ENCODE measurements around the gene FSTL1.

Gene FSTL1

DNA sequence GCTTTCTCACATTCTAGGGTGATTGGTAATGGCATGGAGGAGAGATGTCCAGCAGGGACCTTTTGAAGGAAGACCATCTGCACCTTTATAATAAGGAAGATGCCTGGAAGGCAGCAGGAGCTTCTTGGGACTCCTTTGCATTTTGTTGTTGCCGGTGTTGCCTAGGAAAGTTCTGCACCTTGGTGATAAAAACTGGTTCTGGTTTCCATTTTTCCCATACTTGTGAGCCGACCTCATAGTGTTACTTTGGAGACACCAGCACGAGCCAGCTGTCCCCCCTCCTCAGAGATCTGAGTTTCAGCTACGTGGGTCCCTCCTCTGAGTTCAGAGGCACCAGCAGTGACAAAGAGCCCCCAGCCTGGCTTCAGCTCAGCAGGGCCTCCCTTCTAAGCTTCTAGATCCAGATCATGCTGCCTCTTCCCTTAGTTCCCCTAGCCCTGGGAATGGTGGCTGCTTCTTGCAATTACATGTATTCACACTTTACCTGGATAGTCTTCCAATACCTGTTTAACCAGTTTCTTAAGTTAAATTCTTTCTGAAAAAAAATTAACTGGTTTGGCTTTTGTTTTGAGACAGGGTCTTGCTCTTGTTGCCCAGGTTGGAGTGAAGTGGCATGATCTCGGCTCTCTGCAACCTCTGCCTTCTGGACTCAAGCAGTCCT, 18.0 kb upstream of the FSTL1 start:
- no peak for DNase-seq (ENCODE audit: low read depth in 2 of 2)

DNA sequence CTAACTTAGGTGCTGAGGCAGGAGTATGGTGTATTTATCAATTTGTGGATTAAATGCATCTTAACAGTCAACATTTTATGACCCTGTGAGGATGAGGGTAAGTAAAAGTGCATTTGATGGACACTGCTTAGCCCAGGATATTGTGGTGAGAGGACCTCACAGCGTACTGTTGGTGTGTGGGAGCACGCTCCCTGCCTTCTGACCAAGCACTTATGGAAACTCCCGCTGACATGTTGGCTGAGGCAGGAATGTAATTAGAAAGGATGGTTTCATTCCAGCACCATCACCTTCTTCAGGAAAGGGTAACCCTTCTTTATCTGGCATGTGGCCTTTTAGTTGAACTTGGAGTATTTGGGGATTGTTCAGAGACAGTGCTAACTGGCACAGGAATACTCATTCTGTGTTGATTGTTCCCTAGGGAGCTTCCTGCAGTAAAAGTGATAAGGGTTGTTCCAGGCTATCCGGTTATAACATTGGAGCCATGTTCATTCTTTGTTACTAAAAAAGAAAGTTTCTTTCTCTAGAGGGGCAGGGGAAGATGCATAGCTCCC, 11.7 kb upstream of the FSTL1 start:
- no peak for DNase-seq (ENCODE audit: low read depth in 2 of 2)

DNA sequence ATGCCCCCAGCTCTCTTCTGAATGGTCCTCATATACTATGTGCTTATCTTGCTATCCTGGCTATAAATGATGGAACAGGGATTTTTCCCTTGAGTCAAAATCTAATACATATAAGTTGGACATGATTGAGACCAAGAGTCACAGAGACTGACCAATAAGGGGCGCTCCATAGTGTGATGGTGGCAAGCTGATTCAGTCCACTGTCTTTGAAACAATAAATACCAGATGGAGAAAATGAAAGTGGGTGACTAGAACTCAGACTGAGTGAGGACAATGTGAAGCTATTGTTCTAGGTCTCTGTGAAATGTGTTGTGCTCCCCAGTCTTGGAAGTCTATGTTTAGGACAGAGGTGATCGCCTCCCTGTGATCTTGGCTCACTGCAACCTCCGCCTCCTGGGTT, 10.6 kb upstream of the FSTL1 start:
- no peak for DNase-seq (ENCODE audit: low read depth in 2 of 2)

DNA sequence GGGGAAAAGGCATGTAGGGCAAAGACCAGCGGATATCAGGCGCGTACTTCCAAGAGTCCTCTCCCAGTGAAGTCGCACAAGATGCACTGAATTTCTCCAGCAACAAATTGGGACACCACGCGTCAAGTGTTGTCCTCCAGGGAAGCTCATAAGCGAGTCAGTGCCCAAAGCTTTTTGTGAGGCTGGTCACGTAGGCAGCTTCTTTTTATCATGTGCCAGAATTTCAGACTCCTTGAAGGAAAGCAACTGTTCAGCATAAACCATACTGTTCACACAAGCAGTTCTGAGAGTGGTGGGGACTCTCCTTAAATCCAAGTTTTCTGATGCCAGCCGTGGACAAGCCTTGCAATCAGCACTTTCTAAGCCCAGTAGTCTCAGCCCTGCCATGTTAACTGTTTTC, 10.1 kb upstream of the FSTL1 start:
- no peak for DNase-seq (ENCODE audit: low read depth in 2 of 2)

DNA sequence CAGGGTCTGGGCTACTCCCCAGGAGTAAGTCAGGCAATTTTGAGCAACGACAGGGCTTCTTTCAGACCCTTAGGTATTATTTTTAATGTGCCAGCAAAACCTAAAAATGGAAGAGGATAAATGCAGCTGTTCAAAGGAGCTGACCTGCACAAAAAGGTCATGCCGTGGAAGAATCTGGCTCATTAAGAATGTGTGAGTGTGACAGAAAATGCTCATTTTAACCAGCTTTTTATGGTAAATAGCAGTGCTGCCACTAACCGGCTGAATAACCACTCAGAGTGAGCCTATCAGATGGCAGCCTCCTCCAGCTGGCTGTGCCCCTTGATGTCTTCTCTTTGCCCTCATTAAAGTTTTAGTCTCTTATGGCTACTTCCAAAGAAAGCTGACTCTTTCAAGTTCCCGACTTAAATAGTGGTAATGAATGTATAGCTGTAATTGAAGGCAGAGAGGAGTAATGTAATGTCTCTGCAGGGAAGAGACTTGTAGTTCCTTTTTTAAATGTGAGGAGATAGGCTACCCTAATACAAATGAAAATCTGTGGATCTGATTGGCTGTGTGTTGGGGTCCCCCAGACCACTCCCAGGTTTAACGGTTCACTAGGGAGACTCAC, 9.5 kb upstream of the FSTL1 start:
- no peak for DNase-seq (ENCODE audit: low read depth in 2 of 2)

DNA sequence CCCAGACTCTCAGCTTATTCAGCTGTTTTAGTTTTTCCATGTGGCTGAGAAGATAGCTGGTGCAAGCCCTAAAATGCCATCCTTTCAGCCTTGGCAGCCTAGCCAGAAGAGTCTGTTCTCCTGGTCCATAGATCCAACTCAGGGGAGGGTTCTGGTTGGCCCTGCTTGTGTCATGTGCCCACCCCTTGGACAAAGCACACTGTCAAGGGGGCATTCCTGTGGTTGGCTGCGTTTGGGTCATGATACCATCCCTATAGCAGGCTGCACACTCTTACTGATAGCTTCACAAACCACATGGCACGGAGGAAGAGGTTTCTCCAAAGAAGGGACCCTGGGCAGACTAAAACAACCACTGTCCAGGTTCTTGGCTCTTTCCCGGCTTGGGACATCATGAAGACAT, 8.4 kb upstream of the FSTL1 start:
- DNase-seq (ENCODE audit: low read depth in 2 of 2) = no peak

DNA sequence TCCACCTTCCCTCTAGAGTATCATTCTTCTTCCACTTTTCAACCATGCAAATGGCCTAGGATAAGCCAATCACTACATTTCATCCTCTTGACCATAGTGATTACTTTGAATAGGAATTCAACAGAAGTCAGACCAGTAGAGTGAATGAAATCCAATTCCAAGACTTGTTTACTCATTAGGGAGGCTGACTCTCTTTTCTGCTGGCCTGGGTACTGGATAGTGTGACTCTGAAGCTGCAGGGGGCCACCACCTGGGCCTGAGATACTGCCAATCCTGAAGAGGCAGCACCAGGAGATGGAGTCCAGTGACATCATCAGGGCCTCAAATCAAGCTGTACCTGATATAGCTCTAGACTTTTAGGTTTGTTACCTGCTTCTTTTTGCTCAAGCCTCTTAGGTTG, 7.0 kb upstream of the FSTL1 start:
- no peak for DNase-seq (ENCODE audit: low read depth in 2 of 2)

DNA sequence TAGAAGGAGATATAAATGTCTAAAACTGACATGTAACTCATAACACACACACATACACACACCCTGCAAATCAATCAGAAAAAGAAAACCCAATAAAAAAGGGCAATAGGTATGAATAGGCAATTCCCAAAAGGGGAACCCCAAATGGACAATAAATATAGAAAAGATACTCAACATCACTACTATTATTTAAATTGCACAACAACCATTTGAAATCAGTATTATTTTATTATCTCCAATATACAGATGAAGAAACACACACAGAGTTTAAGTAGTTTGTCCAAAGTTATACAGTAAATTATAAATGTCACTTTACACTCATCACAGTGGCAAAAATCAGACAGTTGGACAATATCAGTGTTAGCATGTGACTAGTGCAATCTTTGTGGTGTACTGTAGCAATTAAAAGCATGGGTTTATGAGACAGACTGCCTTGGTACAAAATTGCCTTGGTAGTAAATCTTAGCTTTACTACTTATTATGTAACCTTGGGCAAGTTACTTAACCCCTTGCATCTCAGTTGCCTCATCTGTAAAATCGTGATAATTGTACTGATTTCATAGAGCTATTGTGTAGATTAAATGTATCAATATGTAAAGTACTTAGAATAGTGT, 3.4 kb upstream of the FSTL1 start:
- no peak for DNase-seq (ENCODE audit: low read depth in 2 of 2)

DNA sequence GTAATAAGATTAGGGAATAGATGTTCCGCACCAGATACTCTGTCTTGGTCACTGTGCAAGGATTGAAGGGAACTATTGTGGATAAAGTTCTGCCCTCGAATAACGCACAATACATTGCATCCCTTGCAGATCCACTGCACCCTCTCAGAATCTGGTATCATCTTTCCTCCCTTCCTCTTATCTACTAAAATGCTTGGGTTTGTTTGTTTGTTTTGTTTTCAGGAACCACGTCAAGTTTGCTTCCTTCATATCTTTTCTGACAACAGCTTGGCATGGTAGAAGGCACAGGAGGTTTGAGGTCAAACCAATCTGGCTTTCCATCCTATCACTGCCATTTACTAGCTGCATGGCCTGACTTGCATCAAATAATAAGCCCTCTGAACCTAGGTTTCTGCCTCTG, 2.0 kb upstream of the FSTL1 start:
- no peak for DNase-seq (ENCODE audit: low read depth in 2 of 2)

DNA sequence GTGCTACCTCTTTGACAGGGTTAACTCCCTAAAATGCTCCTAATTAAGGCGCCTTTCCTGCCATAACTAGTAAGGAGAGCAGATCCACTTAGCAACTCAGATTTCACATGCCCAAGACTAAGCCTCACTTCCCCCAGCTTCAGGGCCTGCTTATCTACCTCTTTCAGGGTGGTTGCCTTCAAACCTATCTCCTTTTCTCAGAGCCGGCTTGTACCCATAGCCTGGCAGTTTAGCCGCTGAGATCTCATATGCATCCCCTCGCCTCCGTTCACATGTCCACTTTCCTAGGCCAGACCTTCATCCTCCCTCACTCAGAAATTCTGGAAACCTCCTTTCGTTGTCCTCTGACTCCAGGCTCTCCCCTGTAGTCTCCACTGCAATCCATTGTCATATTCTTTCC, 1.0 kb upstream of the FSTL1 start:
- no peak for DNase-seq (ENCODE audit: low read depth in 2 of 2)

DNA sequence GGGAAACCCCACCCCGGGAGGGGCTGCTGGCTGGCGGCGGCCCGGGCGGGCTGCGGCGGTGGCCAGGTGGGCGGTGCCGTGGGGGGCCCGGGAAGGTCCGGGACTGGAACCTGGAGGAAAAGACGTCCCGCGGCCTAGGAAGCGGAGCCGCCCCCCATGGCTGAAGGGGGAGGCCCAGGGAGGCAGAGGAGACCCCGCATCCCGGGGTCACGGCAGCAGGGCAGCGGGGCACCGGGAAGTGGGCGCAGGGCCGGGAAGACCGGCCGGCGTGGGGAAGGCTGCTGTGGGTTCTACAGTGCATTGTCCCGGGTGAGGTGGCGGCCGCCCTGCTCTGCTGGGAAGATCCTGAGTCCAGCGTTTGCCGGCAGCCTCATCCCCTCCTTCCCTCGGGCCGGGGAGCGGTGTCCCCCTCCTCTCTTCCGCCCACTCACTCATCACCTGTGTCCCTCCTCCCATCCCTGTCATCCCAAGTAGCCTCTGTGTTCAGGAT, 525 bp upstream of the FSTL1 start:
- no peak for DNase-seq (ENCODE audit: low read depth in 2 of 2)

DNA sequence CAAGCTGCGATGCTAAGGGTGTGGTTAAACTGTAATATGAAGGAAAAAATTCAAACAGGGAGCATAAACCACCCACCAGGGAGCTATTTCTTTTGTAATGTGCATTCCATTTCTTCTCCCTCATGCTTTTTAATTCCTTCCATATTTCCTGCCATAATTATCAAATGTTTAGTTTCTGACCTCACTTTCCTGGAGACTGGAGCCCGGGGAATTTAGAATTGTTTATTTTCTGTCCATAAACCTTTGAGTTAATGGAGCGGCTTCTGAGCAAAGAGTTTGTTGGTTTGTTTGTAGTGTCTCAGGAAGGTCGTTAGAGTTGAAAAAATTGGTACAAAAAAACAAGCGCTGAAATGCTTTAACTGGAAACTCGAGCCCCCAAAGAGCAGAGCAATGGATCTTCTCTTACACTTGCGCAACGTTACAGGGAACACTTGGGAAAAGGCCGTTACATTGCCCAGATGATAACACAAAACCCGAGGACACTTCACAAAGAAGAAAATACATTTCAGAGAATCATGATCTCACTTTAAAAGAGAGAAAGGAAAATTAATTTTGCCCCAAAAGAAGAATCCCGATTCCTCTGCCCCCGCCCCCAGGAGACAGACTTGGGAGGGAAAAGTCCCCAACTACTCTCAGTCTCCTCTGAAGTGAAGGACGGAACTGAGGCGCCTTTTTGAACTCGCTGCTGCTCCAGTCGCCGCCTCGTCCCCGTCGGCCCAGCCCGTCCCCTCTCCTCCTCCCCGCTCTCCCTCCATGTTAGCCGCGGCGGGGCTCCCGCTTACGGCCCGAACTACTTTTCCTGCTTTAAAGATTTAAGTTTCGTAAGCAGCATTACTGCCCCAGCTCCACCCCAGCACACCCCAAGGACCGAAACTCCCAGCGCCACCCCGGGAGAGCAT, 842 bp downstream of the FSTL1 start:
- no peak for DNase-seq (ENCODE audit: low read depth in 2 of 2)

DNA sequence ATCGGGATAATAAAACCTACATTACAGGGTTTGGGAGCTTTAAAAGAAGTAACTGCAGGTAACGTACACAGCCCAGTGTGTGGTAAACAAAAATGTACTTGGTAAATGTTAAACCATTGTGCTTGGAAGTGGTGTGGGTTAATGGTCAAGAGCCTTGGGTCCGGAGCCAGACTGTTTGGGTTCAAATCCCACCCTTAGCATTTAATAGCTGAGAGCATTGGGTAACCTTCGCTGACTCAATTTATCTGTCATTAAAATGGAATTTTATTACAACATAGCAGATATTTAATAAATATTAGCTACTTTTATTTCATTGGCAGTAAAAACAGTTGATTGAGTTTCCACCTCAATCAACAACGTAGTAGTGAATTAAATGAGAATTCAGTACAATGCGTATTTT, 1.5 kb downstream of the FSTL1 start:
- DNase-seq (ENCODE audit: low read depth in 2 of 2) = no peak

DNA sequence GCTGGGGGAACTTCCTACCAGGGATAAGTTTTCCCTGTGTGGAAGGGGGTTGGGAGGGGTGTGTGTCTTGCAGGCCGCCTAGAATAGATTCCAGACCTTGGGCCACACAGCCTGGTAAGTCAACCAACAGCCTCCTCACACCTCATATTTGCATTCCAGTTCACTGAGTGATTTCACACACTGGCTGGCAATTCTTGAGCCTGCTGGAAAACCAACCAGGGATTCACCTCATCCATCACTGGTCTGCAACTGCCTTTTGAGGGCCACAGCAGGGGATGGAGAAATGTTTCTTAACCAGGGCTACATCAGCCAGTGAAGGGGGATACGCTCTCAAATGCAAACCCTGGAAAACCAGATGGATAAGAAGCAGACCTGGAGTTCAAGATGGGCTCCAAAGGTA, 2.0 kb downstream of the FSTL1 start:
- no peak for DNase-seq (ENCODE audit: low read depth in 2 of 2)

DNA sequence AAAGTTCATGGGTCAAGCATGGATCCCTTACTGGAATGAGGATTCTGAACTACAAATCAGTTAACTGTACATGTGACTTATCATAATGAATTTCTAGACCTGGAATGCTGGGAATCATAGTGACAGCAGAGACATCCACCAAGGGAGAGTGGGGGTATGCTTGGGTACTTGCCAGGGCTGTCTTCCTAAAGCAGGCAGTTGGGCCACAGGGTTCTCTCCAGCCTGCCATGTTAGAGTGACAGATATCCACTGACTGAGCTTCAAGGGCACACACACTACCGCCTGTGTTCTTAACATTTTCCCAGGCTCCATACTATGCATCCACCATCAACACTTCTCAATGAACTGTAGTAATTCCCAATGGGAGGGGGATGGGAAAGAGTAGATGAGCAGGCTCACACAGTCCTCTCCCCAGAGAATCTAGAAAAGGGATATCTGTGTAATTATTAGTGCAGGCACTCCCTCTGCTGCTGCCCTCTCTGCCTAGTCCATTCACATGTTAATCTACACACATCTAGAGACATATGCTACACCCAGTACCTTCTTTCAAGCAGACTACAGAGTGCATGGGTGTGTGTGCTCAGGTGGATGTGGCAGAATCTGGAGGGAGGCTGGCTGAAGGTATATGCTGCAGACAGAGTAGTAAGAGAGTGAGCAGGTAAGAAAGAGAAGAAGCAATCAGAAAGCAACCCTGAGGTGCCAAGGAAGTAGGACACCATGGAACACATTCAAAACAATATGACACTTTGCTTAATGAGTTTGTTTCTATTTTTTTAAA, 3.7 kb downstream of the FSTL1 start:
- DNase-seq (ENCODE audit: low read depth in 2 of 2) = no peak

DNA sequence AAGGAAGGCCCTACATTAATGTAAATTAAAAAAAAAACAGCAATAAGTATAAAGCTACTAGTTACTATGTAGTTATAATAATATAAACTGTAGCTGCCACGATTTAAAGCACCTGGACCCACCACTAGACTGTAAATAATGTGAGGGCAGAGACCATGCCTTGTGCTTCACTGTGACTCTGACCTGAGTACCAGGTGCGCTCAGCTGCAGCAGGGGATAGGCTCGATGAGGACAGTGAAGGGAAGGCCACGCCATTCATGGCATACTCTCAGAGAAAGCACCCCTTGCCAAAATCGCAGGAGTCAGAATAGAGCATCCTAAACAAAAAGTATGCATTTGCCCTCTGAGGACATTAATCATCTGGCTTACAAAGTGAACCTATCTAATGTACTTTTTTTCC, 5.1 kb downstream of the FSTL1 start:
- DNase-seq (ENCODE audit: low read depth in 2 of 2) = no peak

DNA sequence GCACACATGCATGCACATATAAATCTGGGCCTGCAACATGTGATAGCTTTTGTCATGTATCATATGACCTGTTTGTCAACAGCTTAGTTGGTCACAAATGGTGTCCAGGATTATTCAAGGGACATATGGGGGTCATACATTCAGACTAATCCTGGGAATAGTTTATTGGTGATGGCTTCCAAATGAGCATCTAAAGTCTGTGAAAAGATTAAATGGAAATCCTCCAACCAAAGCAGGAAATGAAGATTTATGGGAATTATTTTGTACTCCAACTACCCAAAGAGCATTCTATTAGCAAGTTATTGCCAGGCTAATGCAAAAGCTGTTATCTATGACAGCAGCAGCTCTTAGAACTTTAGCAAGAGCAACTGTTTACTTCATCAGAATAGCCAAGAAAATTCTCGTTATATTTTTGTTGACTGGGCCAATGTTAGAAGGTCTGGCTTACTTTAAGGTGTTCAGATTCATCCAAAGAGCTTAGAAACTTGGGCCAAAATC, 7.1 kb downstream of the FSTL1 start:
- no peak for DNase-seq (ENCODE audit: low read depth in 2 of 2)

DNA sequence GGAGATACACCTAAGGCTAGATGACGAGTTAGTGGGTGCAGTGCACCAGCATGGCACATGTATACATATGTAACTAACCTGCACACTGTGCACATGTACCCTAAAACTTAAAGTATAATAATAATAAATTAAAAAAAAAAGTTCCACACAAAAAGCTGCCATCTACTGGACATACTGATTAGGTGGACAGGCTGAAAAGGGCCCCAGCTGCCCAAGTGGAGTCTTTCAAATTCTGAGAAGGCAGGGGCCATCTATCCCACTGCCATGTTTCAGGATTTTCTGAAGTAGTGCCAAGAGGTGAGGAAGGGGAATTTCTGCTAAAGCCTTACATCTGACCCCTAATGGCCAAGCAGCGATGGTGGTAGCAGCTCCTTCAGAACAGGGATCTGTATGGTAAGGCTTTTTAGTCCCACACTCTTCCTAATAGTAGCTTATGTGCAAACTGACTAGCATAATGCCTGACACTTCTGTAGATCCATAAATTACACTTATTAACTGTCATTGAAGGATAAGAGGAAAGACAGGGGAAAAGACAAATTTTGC, 7.7 kb downstream of the FSTL1 start:
- DNase-seq (ENCODE audit: low read depth in 2 of 2) = no peak

DNA sequence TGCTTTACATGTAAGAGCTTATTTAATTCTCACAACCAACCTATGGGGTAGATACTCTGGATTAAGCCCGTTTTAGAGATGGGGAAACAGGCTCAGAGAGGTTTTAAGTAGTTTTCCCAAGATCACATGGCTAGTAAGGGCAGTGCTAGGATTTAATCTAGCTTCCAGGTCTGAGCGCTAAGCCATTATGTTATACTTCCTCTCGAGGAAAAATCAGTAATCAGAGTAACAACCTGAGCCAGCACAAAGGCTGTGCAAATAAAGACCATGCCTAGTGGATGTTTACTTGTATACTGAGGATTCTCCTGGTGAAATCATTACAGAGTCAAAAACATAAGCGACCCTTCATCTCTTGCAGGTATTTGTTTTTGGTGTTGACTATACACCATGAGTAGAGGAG, 9.0 kb downstream of the FSTL1 start:
- DNase-seq (ENCODE audit: low read depth in 2 of 2) = no peak

DNA sequence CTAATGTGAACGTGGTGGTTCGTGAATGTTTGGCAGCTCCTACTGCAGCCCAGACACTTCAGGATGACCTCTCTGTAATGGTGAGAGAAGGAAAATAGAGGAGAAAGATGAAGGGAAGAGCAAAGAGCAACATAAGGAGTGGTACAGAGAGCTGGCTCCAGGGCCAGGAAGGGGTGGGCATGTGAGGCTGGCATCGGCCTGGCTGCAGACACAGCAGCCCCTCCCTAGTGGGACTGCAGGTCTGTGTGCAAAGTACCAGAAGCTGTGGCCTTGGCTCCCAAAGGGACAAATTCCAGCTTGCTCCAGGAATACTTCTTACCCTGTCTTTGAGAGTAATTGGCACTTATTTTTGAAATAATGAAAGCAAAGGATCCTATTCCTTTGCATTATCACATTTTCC, 10.0 kb downstream of the FSTL1 start:
- DNase-seq (ENCODE audit: low read depth in 2 of 2) = no peak

All from stimulated activated CD4-positive, alpha-beta T cell treated with anti-CD3 and anti-CD28 coated beads, Interleukin-1b, Interleukin-23, amount 100 ng/mL, for 4 hours (primary cell).